DND-41 (cell line): ENCODE measurements around the gene PKD1L1.

Source experiments
- ATAC-seq: fragments of 200-7000 bp; cut with Tn5 transposase; 3 replicates; pipeline ENCODE4 v1.9.1; 2021; ENCODE audit warnings: low read depth; ENCODE audit not compliant: insufficient read depth
- DNase-seq: peaks from one replicate; pipeline ENCODE4 v3.0.0-alpha.2; 2020
- H2AFZ ChIP-seq: 2 replicates; pipeline ENCODE4 v1.6.0; 2012; ENCODE audit warnings: low read depth, low read length
- H3K27ac ChIP-seq: 2 replicates; pipeline ENCODE4 v1.5.1; 2012; ENCODE audit warnings: low read length, inconsistent platforms
- H3K27me3 ChIP-seq: fragments of 200-600 bp; sonication (generic); 2 replicates; pipeline ENCODE4 v1.6.0; 2012; ENCODE audit warnings: low read length, mild to moderate bottlenecking, inconsistent platforms; ENCODE audit not compliant: insufficient read depth, poor library complexity
- H3K36me3 ChIP-seq: 2 replicates; pipeline ENCODE4 v1.5.1; 2012; ENCODE audit warnings: low read length, inconsistent platforms; ENCODE audit not compliant: insufficient read depth
- H3K4me1 ChIP-seq: 2 replicates; pipeline ENCODE4 v1.5.1; 2012; ENCODE audit warnings: mild to moderate bottlenecking, low read length; ENCODE audit not compliant: insufficient read depth
- H3K4me2 ChIP-seq: 2 replicates; pipeline ENCODE4 v1.6.0; 2012; ENCODE audit warnings: mild to moderate bottlenecking, moderate library complexity, low read length, inconsistent platforms; ENCODE audit not compliant: insufficient read depth
- H3K4me3 ChIP-seq, 2 experiments: fragments of 200-600 bp in 1 of 2; shearing (Covaris generic) in 1 of 2; 2 replicates each; pipeline ENCODE4 v1.5.1; 2012 to 2016; ENCODE audit warnings: inconsistent platforms in 2 of 2, low read length in 2 of 2, mild to moderate bottlenecking in 2 of 2, low read depth in 1 of 2, moderate library complexity in 1 of 2
- H3K79me2 ChIP-seq: 2 replicates; pipeline ENCODE4 v1.6.0; 2012; ENCODE audit warnings: low read length, inconsistent platforms; ENCODE audit not compliant: insufficient read depth
- H3K9ac ChIP-seq: 2 replicates; pipeline ENCODE4 v1.6.0; 2012; ENCODE audit warnings: low read depth, mild to moderate bottlenecking, inconsistent platforms, low read length, moderate library complexity
- H3K9me3 ChIP-seq: 2 replicates; pipeline ENCODE4 v1.5.1; 2012; ENCODE audit warnings: low read length, moderate library complexity, mild to moderate bottlenecking, inconsistent platforms; ENCODE audit not compliant: insufficient read depth, severe bottlenecking
- H4K20me1 ChIP-seq: 2 replicates; pipeline ENCODE4 v1.6.0; 2012; ENCODE audit warnings: low read length; ENCODE audit not compliant: insufficient read depth
- CTCF ChIP-seq: IDR thresholded peaks from 2 replicates; pipeline ENCODE4 v1.5.1; 2012; ENCODE audit warnings: borderline replicate concordance, low read length, moderate library complexity, mild to moderate bottlenecking; ENCODE audit not compliant: poor library complexity, severe bottlenecking; ENCODE audit errors: extremely low read depth
- EZH2 ChIP-seq: IDR thresholded peaks from 3 replicates; pipeline ENCODE4 v1.6.1; 2012; ENCODE audit warnings: borderline replicate concordance, low read depth, mild to moderate bottlenecking, moderate library complexity, low read length, inconsistent platforms; ENCODE audit not compliant: severe bottlenecking

Gene PKD1L1

GRCh38 chr7:47939425-47940036 is 8.7 kb downstream of the PKD1L1 start:
- H3K9ac ChIP-seq = no peak overlapping the region
- no peak overlapping the region for H2AFZ ChIP-seq
- no peak overlapping the region for H3K27ac ChIP-seq

GRCh38 chr7:47938574-47939165 is 9.6 kb downstream of the PKD1L1 start:
- Histone ChIP-seq H3K4me1 (no peaks in the 10 kb centered on the region), H3K27ac (no peak overlapping the region), H3K4me3 (no peak overlapping the region), H2AFZ (no peak overlapping the region), H3K9ac (no peak overlapping the region), H3K9me3 (no peaks in the 10 kb centered on the region), H3K36me3 (no peaks in the 10 kb centered on the region), H4K20me1 (no peaks in the 10 kb centered on the region), H3K27me3 (no peaks in the 10 kb centered on the region), H3K4me2 (no peak overlapping the region), H3K79me2 (no peaks in the 10 kb centered on the region)
- ATAC-seq (no peak), DNase-seq (no peak)
- no peak for TF ChIP-seq EZH2

More at GRCh38 chr7:47939425-47940036, 8.7 kb downstream of the PKD1L1 start:
- TF ChIP-seq CTCF (no peak), EZH2 (no peak)
- Histone ChIP-seq H3K27me3 (no peaks in the 10 kb centered on the region), H3K4me1 (no peaks in the 10 kb centered on the region), H3K9me3 (no peaks in the 10 kb centered on the region), H3K36me3 (no peaks in the 10 kb centered on the region), H3K79me2 (no peaks in the 10 kb centered on the region), H3K4me3 (no peak overlapping the region), H3K4me2 (no peak overlapping the region), H4K20me1 (no peaks in the 10 kb centered on the region)
- no peak for ATAC-seq
- DNase-seq = no peak

GRCh38 chr7:47937711-47938573 is 10.3 kb downstream of the PKD1L1 start:
- ATAC-seq (no peak), DNase-seq (no peak)
- no peaks in the 10 kb centered on the region for H3K36me3 ChIP-seq
- H3K4me3 ChIP-seq = no peak overlapping the region
- no peaks in the 10 kb centered on the region for H3K9me3 ChIP-seq
- H3K79me2 ChIP-seq = no peaks in the 10 kb centered on the region
- no peak overlapping the region for H3K9ac ChIP-seq
- H3K4me1 ChIP-seq = no peaks in the 10 kb centered on the region
- no peak overlapping the region for H3K4me2 ChIP-seq
- H4K20me1 ChIP-seq = no peaks in the 10 kb centered on the region
- no peaks in the 10 kb centered on the region for H3K27me3 ChIP-seq
- no peak overlapping the region for H3K27ac ChIP-seq
- H2AFZ ChIP-seq = no peak overlapping the region
- TF ChIP-seq EZH2 = no peak
- TF ChIP-seq CTCF = no peak

GRCh38 chr7:47937065-47937687 is 11.1 kb downstream of the PKD1L1 start:
- DNase-seq = no peak
- no peak for ATAC-seq
- no peaks in the 10 kb centered on the region for H3K4me1 ChIP-seq
- H3K79me2 ChIP-seq = no peaks in the 10 kb centered on the region
- no peaks in the 10 kb centered on the region for H3K27me3 ChIP-seq
- no peaks in the 10 kb centered on the region for H3K9me3 ChIP-seq
- H3K36me3 ChIP-seq = no peaks in the 10 kb centered on the region
- no peaks in the 10 kb centered on the region for H4K20me1 ChIP-seq
- H3K27ac ChIP-seq = no peak overlapping the region
- H3K4me2 ChIP-seq = no peak overlapping the region
- H3K4me3 ChIP-seq = no peak overlapping the region
- TF ChIP-seq EZH2 = no peak
- no peak overlapping the region for H2AFZ ChIP-seq
- H3K9ac ChIP-seq = no peak overlapping the region
